ENCODE measurements around the gene NKX2-2. TPM values are rescaled to one million over a fixed set of nuclear protein-coding genes. Genes with fewer than 3 reads are reported as not detected.

The NKX2-2 gene
- total RNA-seq, 1 experiment from 2014 or later: not detected

- intact Hi-C loops (cut with micrococcal nuclease; ENCODE audit: unreplicated experiment): no loop called here
- no peaks in the 10 kb centered on the region for H4K20me1 ChIP-seq (ENCODE audit: insufficient read depth)
- no peak for DNase-seq
- H3F3A ChIP-seq (ENCODE audit: insufficient read depth, low read depth): no peaks in the 10 kb centered on the region
- H3K4me2 ChIP-seq: no peak overlapping the region
- CTCF ChIA-PET: no interaction called here
- no peak overlapping the region for H3K4me3 ChIP-seq
- H3K27ac ChIP-seq: no peak overlapping the region
- peaks cover 49% of the 10 kb centered on the region for H3K27me3 ChIP-seq (ENCODE audit: insufficient read depth, low read depth)
- POLR2A ChIA-PET (ENCODE audit: unreplicated experiment): no interaction called here
- H3K9me3 ChIP-seq (ENCODE audit: insufficient read depth, low read depth): no peaks in the 10 kb centered on the region; the same call in 1 of the 2 replicates
- no peak overlapping the region for H2AFZ ChIP-seq
- no peaks in the 10 kb centered on the region for H3K36me3 ChIP-seq (ENCODE audit: low read depth)
- BruUV-seq (replicated peaks): no TSS peak
- H3K9me2 ChIP-seq (ENCODE audit: insufficient read depth): no peaks in the 10 kb centered on the region
- H3K79me2 ChIP-seq (ENCODE audit: low read depth): no peaks in the 10 kb centered on the region
- no peaks in the 10 kb centered on the region for H3K4me1 ChIP-seq (replicated peaks; ENCODE audit: insufficient read depth)
- TF ChIP-seq EZH2 (IDR thresholded peaks at IDR 0.05; ENCODE audit: low read depth): no peak
Observed at GRCh38 chr20:21534886-21535285, 21.0 kb upstream of the NKX2-2 start.

- no peaks in the 10 kb centered on the region for H4K20me1 ChIP-seq (ENCODE audit: insufficient read depth)
- no peak overlapping the region for H2AFZ ChIP-seq
- H3K9me2 ChIP-seq (ENCODE audit: insufficient read depth): no peaks in the 10 kb centered on the region
- ChIA-PET CTCF (no interaction called here), POLR2A (ENCODE audit: unreplicated experiment) (no interaction called here)
- H3K27me3 ChIP-seq (ENCODE audit: insufficient read depth, low read depth): peaks cover 53% of the 10 kb centered on the region
- no peak overlapping the region for H3K4me2 ChIP-seq
- BruUV-seq (replicated peaks): no TSS peak
- DNase-seq: no peak
- intact Hi-C loops (cut with micrococcal nuclease; ENCODE audit: unreplicated experiment): no loop called here
- no peaks in the 10 kb centered on the region; the same call in 1 of the 2 replicates for H3K9me3 ChIP-seq (ENCODE audit: insufficient read depth, low read depth)
- H3F3A ChIP-seq (ENCODE audit: insufficient read depth, low read depth): no peaks in the 10 kb centered on the region
- H3K4me3 ChIP-seq: no peak overlapping the region
- no peaks in the 10 kb centered on the region for H3K4me1 ChIP-seq (replicated peaks; ENCODE audit: insufficient read depth)
- no peaks in the 10 kb centered on the region for H3K79me2 ChIP-seq (ENCODE audit: low read depth)
- TF ChIP-seq CTCF (conservative IDR thresholded peaks at IDR 0.05): no peak
- no peak for TF ChIP-seq EZH2 (IDR thresholded peaks at IDR 0.05; ENCODE audit: low read depth)
- no peak overlapping the region for H3K27ac ChIP-seq
- no peaks in the 10 kb centered on the region for H3K36me3 ChIP-seq (ENCODE audit: low read depth)
Observed at GRCh38 chr20:21534453-21534852, 20.6 kb upstream of the NKX2-2 start.

GRCh38 chr20:21529863-21530262, 16.0 kb upstream of the NKX2-2 start:
- no peak for DNase-seq
- H3K36me3 ChIP-seq (ENCODE audit: low read depth): no peaks in the 10 kb centered on the region
- no peak for TF ChIP-seq EZH2 (IDR thresholded peaks at IDR 0.05; ENCODE audit: low read depth)
- TF ChIP-seq CTCF (conservative IDR thresholded peaks at IDR 0.05): no peak; the same call in 1 of the 2 replicates
- peaks cover 30% of the 10 kb centered on the region for H3K27me3 ChIP-seq (ENCODE audit: insufficient read depth, low read depth)
- no peaks in the 10 kb centered on the region for H3K79me2 ChIP-seq (ENCODE audit: low read depth)
- no peaks in the 10 kb centered on the region for H3K9me3 ChIP-seq (ENCODE audit: insufficient read depth, low read depth)
- CTCF ChIA-PET: no interaction called here
- POLR2A ChIA-PET (ENCODE audit: unreplicated experiment): no interaction called here
- no peak overlapping the region for H3K4me3 ChIP-seq
- no peak overlapping the region for H3K4me2 ChIP-seq
- no peak overlapping the region for H3K27ac ChIP-seq
- no peaks in the 10 kb centered on the region for H4K20me1 ChIP-seq (ENCODE audit: insufficient read depth)
- H2AFZ ChIP-seq: no peak overlapping the region
- no peaks in the 10 kb centered on the region for H3F3A ChIP-seq (ENCODE audit: insufficient read depth, low read depth)
- BruUV-seq (replicated peaks): no TSS peak
- no peaks in the 10 kb centered on the region for H3K4me1 ChIP-seq (replicated peaks; ENCODE audit: insufficient read depth)
- H3K9me2 ChIP-seq (ENCODE audit: insufficient read depth): no peaks in the 10 kb centered on the region
- intact Hi-C loops (cut with micrococcal nuclease; ENCODE audit: unreplicated experiment): no loop called here

- no peak overlapping the region for H3K27ac ChIP-seq
- no peak overlapping the region for H3K4me3 ChIP-seq
- no peak for DNase-seq
- H3K36me3 ChIP-seq (ENCODE audit: low read depth): no peaks in the 10 kb centered on the region
- no peaks in the 10 kb centered on the region for H3K9me2 ChIP-seq (ENCODE audit: insufficient read depth)
- no peak for TF ChIP-seq CTCF (conservative IDR thresholded peaks at IDR 0.05)
- TF ChIP-seq EZH2 (IDR thresholded peaks at IDR 0.05; ENCODE audit: low read depth): no peak
- POLR2A ChIA-PET (ENCODE audit: unreplicated experiment): no interaction called here
- H3K4me1 ChIP-seq (replicated peaks; ENCODE audit: insufficient read depth): no peaks in the 10 kb centered on the region
- H3K27me3 ChIP-seq (ENCODE audit: insufficient read depth, low read depth): peaks cover 30% of the 10 kb centered on the region
- intact Hi-C loops (cut with micrococcal nuclease; ENCODE audit: unreplicated experiment): no loop called here
- BruUV-seq (replicated peaks): no TSS peak
- H3K9me3 ChIP-seq (ENCODE audit: insufficient read depth, low read depth): no peaks in the 10 kb centered on the region
- no peaks in the 10 kb centered on the region for H3K79me2 ChIP-seq (ENCODE audit: low read depth)
- H3F3A ChIP-seq (ENCODE audit: insufficient read depth, low read depth): no peaks in the 10 kb centered on the region
- CTCF ChIA-PET: no interaction called here
- H2AFZ ChIP-seq: no peak overlapping the region
- no peak overlapping the region for H3K4me2 ChIP-seq
- H4K20me1 ChIP-seq (ENCODE audit: insufficient read depth): no peaks in the 10 kb centered on the region
Observed at GRCh38 chr20:21528870-21529269, 15.0 kb upstream of the NKX2-2 start.

Measured in PC-9 (cell line).